ENCODE data around the gene COX14.
A peak's percentile ranks its signal among the peaks of the same experiment; 100 is the strongest.

The COX14 gene

GRCh38 chr12:50085615-50086072 lies 26.4 kb upstream of the COX14 start:
- no peak for DNase-seq

- DNase-seq: no peak
Measured at GRCh38 chr12:50086148-50086547, 25.9 kb upstream of the COX14 start.

- DNase-seq: no peak
Measured at GRCh38 chr12:50087151-50087550, 24.9 kb upstream of the COX14 start.

- DNase-seq: no peak
Measured at GRCh38 chr12:50087995-50088394, 24.0 kb upstream of the COX14 start.

GRCh38 chr12:50088577-50089335 lies 23.3 kb upstream of the COX14 start:
- DNase-seq: peak; percentile 49 to 51

GRCh38 chr12:50089730-50090129 lies 22.3 kb upstream of the COX14 start:
- DNase-seq: no peak

GRCh38 chr12:50090391-50090790 lies 21.6 kb upstream of the COX14 start:
- no peak for DNase-seq

GRCh38 chr12:50097952-50098351 lies 14.1 kb upstream of the COX14 start:
- no peak for DNase-seq

GRCh38 chr12:50099302-50100008 lies 12.6 kb upstream of the COX14 start:
- DNase-seq: no peak

GRCh38 chr12:50100561-50100960 lies 11.5 kb upstream of the COX14 start:
- DNase-seq: no peak

- no peak for DNase-seq
Measured at GRCh38 chr12:50101663-50102062, 10.4 kb upstream of the COX14 start.

- no peak for DNase-seq
Measured at GRCh38 chr12:50102131-50102531, 9.9 kb upstream of the COX14 start.

GRCh38 chr12:50102646-50103309 lies 9.3 kb upstream of the COX14 start:
- DNase-seq: no peak

GRCh38 chr12:50103351-50103750 lies 8.7 kb upstream of the COX14 start:
- no peak for DNase-seq

- DNase-seq: peak; percentile 65 to 77
Measured at GRCh38 chr12:50103767-50104321, 8.2 kb upstream of the COX14 start, which contains the start of gene GPD1. GPD1 (plus strand) TSS chr12:50104008; CDS start chr12:50104051, 43 bp downstream.

- no peak for DNase-seq
Measured at GRCh38 chr12:50104417-50105366, 7.3 kb upstream of the COX14 start.

- no peak for DNase-seq
Measured at GRCh38 chr12:50105913-50106450, 6.1 kb upstream of the COX14 start.

- no peak for DNase-seq
Measured at GRCh38 chr12:50106907-50107306, 5.1 kb upstream of the COX14 start.

- DNase-seq: no peak
Measured at GRCh38 chr12:50107416-50108268, 4.4 kb upstream of the COX14 start.

GRCh38 chr12:50109319-50109718 lies 2.7 kb upstream of the COX14 start:
- no peak for DNase-seq
